Activated naive CD8-positive, alpha-beta T cell treated with anti-CD3 and anti-CD28 coated beads, Interleukin-2, amount 10 ng/mL, durations not matched to agents 7 days and 5 days (primary cell): ENCODE results near the gene TRAFD1. TPM values are rescaled to one million over a fixed set of nuclear protein-coding genes. Genes with fewer than 3 reads are reported as not detected.

ENCODE experiments used
- ATAC-seq: fragments of 150-1000 bp; cut with Tn5 transposase; one replicate; pipeline ENCODE4 v1.10.0; 2021; ENCODE audit warnings: low read depth, moderate library complexity
- POLR2A ChIA-PET: fragments of 350-600 bp; sonication (Branson Sonifier 250); formaldehyde crosslinking; loops from one replicate; lab custom pipeline; 2021; ENCODE audit warnings: antibody characterized with exemption; lab: Charles Lee
- DNase-seq: peaks from one replicate; pipeline ENCODE4 v3.0.0; 2021
- H3K27ac Mint-ChIP-seq: one replicate; pipeline ENCODE4 v1.8.0; 2022; ENCODE audit warnings: mild to moderate bottlenecking, mixed read lengths
- H3K27me3 Mint-ChIP-seq: one replicate; pipeline ENCODE4 v1.8.0; 2022; ENCODE audit warnings: mild to moderate bottlenecking, moderate library complexity, mixed read lengths
- H3K36me3 Mint-ChIP-seq: one replicate; pipeline ENCODE4 v1.8.0; 2021; ENCODE audit warnings: mild to moderate bottlenecking, mixed read lengths
- H3K4me1 Mint-ChIP-seq: one replicate; pipeline ENCODE4 v1.8.0; 2021; ENCODE audit warnings: mixed read lengths
- H3K4me3 Mint-ChIP-seq: one replicate; pipeline ENCODE4 v1.8.0; 2022; ENCODE audit warnings: mild to moderate bottlenecking, moderate library complexity, mixed read lengths
- H3K9me3 Mint-ChIP-seq: one replicate; pipeline ENCODE4 v1.8.0; 2021; ENCODE audit warnings: mixed read lengths
- total RNA-seq, 2 experiments: library from RNA; stranded (reverse); gene quantifications; one replicate each; pipeline ENCODE4 v1.2.3, GENCODE V29; 2021

Gene TRAFD1
- total RNA-seq, 2 experiments from 2014 or later = 69.7 to 70.3 TPM

- ATAC-seq = no peak
These were observed 2.3 kb upstream of the TRAFD1 start for GRCh38 chr12:112122823-112123690.

DNA sequence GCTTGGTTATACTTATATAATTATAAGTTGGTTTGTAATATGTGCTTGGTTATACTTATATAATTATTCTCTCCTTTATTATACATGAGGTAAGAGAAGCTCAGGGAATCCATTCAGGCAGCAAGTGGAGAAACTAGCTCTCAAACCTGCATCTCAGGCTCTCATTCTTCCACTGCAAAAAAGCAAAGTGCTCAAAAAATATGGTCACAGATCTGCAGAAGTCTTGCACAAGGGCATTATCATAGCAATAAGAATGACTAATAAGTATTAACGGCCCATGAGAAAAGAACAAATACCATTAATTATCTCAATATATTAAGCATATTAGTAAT lies 476 bp upstream of the TRAFD1 start:
- Mint-ChIP-seq H3K36me3 (peaks cover 7% of the 10 kb centered on the region), H3K9me3 (no peaks in the 10 kb centered on the region), H3K4me1 (peaks cover 35% of the 10 kb centered on the region), H3K4me3 (peak overlapping the region; percentile 87), H3K27ac (no peak overlapping the region), H3K27me3 (peaks cover 4% of the 10 kb centered on the region)
- ATAC-seq (no peak), DNase-seq (no peak)
- POLR2A ChIA-PET = interaction anchor here (0.6 to 8.8 kb wide), 13 partner anchors 10 to 813 kb away, joined by 3 to 146 read pairs (median 5); partner anchors contain the start of genes ERP29, NAA25, OAS3 and TMEM116

More at GRCh38 chr12:112122823-112123690, 2.3 kb upstream of the TRAFD1 start:
- H3K36me3 Mint-ChIP-seq = peaks cover 5% of the 10 kb centered on the region
- POLR2A ChIA-PET = interaction anchor here (2.8 kb wide), 1 partner anchor 14 kb away, joined by 15 read pairs; the partner anchor contains the start of gene NAA25
- no peaks in the 10 kb centered on the region for H3K9me3 Mint-ChIP-seq
- H3K27me3 Mint-ChIP-seq = peaks cover 7% of the 10 kb centered on the region
- no peak overlapping the region for H3K4me3 Mint-ChIP-seq
- peaks cover 24% of the 10 kb centered on the region for H3K4me1 Mint-ChIP-seq
- no peak for DNase-seq
- H3K27ac Mint-ChIP-seq = no peak overlapping the region

- POLR2A ChIA-PET = interaction anchor here (0.7 to 8.8 kb wide), 9 partner anchors 11 to 133 kb away, joined by 3 to 146 read pairs (median 5); partner anchors contain the start of genes ERP29, NAA25 and TMEM116
- Mint-ChIP-seq H3K27me3 (peaks cover 4% of the 10 kb centered on the region), H3K4me3 (peak overlapping the region; percentile 87), H3K36me3 (peaks cover 7% of the 10 kb centered on the region), H3K4me1 (peaks cover 38% of the 10 kb centered on the region), H3K9me3 (no peaks in the 10 kb centered on the region), H3K27ac (peak overlapping the region; percentile 84)
- DNase-seq = peak; percentile 38
- ATAC-seq = no peak
These were observed 659 bp downstream of the TRAFD1 start for GRCh38 chr12:112126000-112126438.

DNA sequence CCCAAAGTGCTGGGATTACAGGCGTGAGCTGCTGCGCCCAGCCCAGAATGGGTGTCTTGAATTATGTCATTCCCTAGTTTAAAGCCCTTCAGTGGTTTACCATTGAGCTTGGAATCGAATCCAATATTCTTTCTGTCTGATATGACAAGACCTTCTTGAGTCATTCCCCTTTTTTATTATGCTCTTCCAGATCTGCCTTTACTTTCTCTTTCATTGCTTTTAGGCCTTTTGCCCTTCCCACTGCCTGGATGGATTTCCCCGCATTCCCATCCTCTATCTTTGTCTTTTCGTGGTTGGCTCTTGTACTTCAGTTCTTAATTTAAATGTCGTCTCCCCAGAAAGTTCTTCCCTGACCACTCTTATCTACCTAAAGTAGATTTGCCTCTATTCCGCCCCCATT lies 1.6 kb downstream of the TRAFD1 start:
- ATAC-seq (no peak), DNase-seq (no peak)
- peak overlapping the region; percentile 84 for H3K27ac Mint-ChIP-seq
- peaks cover 11% of the 10 kb centered on the region for H3K36me3 Mint-ChIP-seq
- POLR2A ChIA-PET = interaction anchor here (1.2 to 8.8 kb wide), 5 partner anchors 12 to 134 kb away, joined by 3 to 146 read pairs (median 23); partner anchors contain the start of genes ERP29, NAA25 and TMEM116
- peaks cover 45% of the 10 kb centered on the region for H3K4me1 Mint-ChIP-seq
- no peaks in the 10 kb centered on the region for H3K9me3 Mint-ChIP-seq
- H3K27me3 Mint-ChIP-seq = peaks cover 2% of the 10 kb centered on the region
- peak overlapping the region; percentile 87 for H3K4me3 Mint-ChIP-seq

DNA sequence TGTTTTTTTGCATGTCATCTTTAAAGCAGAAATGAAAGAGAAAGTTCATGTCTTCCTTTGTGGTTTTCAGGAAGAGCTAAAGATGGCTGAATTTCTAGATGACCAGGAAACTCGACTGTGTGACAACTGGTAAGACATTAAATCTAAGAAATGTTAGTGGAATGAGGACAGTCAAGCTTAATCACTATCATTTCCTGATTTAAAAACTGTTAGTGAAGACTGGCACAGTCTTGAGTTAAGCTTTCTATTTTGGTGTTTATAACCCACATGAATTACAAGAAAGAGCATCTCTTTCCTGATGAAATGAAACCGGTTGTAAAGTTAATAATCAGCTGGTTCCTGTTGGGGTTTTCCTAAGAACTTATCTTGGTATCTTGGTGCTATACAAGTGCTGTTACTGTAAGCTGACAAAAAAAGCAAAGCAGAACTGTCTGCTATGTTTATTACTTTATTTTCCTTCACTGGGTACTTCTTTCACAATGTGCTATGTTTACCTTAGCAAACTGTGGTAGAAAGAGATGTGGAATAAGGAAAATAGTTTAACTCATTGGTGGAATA lies 5.2 kb downstream of the TRAFD1 start:
- POLR2A ChIA-PET = interaction anchor here (0.6 to 8.8 kb wide), 5 partner anchors 22 to 117 kb away, joined by 3 to 146 read pairs (median 5); partner anchors contain the start of genes ERP29, NAA25 and TMEM116
- peak overlapping the region; percentile 87 for H3K27ac Mint-ChIP-seq
- peaks cover 50% of the 10 kb centered on the region for H3K4me1 Mint-ChIP-seq
- H3K36me3 Mint-ChIP-seq = peaks cover 19% of the 10 kb centered on the region
- no peak for DNase-seq
- no peaks in the 10 kb centered on the region for H3K9me3 Mint-ChIP-seq
- peak overlapping the region; percentile 80 for H3K4me3 Mint-ChIP-seq
- ATAC-seq = peak; percentile 58
- H3K27me3 Mint-ChIP-seq = no peaks in the 10 kb centered on the region

- no peak for DNase-seq
- H3K27me3 Mint-ChIP-seq = no peaks in the 10 kb centered on the region
- peaks cover 45% of the 10 kb centered on the region for H3K4me1 Mint-ChIP-seq
- ATAC-seq = no peak
- peaks cover 19% of the 10 kb centered on the region for H3K36me3 Mint-ChIP-seq
- no peaks in the 10 kb centered on the region for H3K9me3 Mint-ChIP-seq
- no peak overlapping the region for H3K27ac Mint-ChIP-seq
- H3K4me3 Mint-ChIP-seq = peak overlapping the region; percentile 80
- POLR2A ChIA-PET = interaction anchor here (0.8 to 8.8 kb wide), 4 partner anchors 23 to 846 kb away, joined by 3 to 146 read pairs (median 7); partner anchors contain the start of genes ERP29, NAA25, OAS2 and TMEM116
These were observed 6.3 kb downstream of the TRAFD1 start for GRCh38 chr12:112131686-112132085.

DNA sequence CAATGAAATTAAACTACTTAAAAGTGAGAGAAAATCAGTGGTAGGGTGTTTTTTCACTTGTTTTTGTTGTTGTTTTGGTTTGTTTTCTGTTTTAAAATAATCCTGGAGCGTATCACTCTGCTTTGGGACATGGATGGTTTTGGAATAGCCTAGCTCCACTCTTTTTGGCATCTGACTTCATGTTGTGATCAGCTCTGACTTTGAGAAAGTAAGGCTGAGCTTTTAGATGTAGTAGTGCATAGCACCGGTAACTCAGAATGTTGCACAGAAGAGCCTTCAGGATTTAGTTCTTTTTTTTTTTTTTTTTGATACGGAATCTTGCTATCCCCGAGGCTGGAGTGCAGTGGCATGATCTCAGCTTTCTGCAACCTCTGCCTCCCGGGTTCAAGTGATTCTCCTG lies 8.1 kb downstream of the TRAFD1 start:
- no peak overlapping the region for H3K27ac Mint-ChIP-seq
- DNase-seq = no peak
- no peak for ATAC-seq
- no peak overlapping the region for H3K4me3 Mint-ChIP-seq
- POLR2A ChIA-PET = interaction anchor here (0.7 to 8.8 kb wide), 3 partner anchors 11 to 120 kb away, joined by 7 to 146 read pairs (median 8); partner anchors contain the start of genes ERP29 and NAA25
- peaks cover 31% of the 10 kb centered on the region for H3K4me1 Mint-ChIP-seq
- no peaks in the 10 kb centered on the region for H3K27me3 Mint-ChIP-seq
- H3K36me3 Mint-ChIP-seq = peaks cover 12% of the 10 kb centered on the region
- no peaks in the 10 kb centered on the region for H3K9me3 Mint-ChIP-seq

DNA sequence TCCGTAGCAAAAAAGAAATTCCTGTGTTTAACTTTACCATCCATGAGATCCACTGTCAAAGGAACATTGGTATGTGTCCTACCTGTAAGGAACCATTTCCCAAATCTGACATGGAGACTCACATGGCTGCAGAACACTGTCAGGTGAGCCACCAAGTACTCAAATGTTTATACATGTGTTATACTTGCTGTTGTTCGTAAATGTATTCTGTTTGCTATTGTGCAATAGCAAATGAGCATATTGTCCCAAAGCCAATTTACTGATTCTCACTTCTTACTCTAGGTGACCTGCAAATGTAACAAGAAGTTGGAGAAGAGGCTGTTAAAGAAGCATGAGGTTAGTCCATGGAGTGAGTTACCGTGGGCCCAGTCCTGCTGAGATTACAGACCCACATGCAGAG lies 9.4 kb downstream of the TRAFD1 start:
- ATAC-seq (no peak), DNase-seq (no peak)
- Mint-ChIP-seq H3K4me3 (no peak overlapping the region), H3K9me3 (no peaks in the 10 kb centered on the region), H3K36me3 (peaks cover 15% of the 10 kb centered on the region), H3K4me1 (peaks cover 22% of the 10 kb centered on the region), H3K27me3 (no peaks in the 10 kb centered on the region), H3K27ac (no peak overlapping the region)
- POLR2A ChIA-PET = interaction anchor here (0.6 kb wide), 1 partner anchor 101 kb away, joined by 3 read pairs; no protein-coding TSS in a partner anchor

- Mint-ChIP-seq H3K4me3 (no peak overlapping the region), H3K27me3 (no peaks in the 10 kb centered on the region), H3K36me3 (peaks cover 29% of the 10 kb centered on the region), H3K9me3 (no peaks in the 10 kb centered on the region), H3K4me1 (peaks cover 3% of the 10 kb centered on the region), H3K27ac (peak overlapping the region; percentile 2)
- ATAC-seq (no peak), DNase-seq (no peak)
- POLR2A ChIA-PET = no interaction called here
These were observed 15.4 kb downstream of the TRAFD1 start for GRCh38 chr12:112140728-112141127.

DNA sequence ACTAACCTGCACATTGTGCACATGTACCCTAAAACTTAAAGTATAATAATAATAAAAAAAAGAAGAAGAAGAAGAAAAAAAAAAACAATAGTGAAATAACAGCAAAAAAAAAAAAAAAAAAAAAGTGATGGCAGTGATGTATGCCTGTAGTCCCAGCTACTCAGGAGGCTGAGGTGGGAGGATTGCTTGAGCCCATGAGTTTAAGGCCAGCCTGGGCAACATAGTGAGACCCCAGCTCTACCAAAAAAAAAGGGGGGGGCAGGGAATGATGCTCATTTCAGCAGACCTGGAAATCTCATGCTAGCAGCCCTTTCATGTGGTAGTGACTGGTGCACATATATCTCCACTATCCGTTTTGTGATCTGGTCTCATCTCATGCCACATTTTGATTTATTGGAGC lies 20.8 kb downstream of the TRAFD1 start:
- ATAC-seq (no peak), DNase-seq (no peak)
- Mint-ChIP-seq H3K9me3 (no peaks in the 10 kb centered on the region), H3K27ac (no peak overlapping the region), H3K4me3 (no peak overlapping the region), H3K36me3 (peaks cover 39% of the 10 kb centered on the region), H3K27me3 (no peaks in the 10 kb centered on the region), H3K4me1 (peaks cover 3% of the 10 kb centered on the region)
- POLR2A ChIA-PET = interaction anchor here (0.7 kb wide), 1 partner anchor 102 kb away, joined by 5 read pairs; no protein-coding TSS in a partner anchor

- Mint-ChIP-seq H3K9me3 (no peaks in the 10 kb centered on the region), H3K4me1 (peaks cover 3% of the 10 kb centered on the region), H3K36me3 (peaks cover 48% of the 10 kb centered on the region), H3K27me3 (no peaks in the 10 kb centered on the region), H3K27ac (no peak overlapping the region), H3K4me3 (no peak overlapping the region)
- POLR2A ChIA-PET = no interaction called here
- ATAC-seq (no peak), DNase-seq (no peak)
These were observed 22.7 kb downstream of the TRAFD1 start for GRCh38 chr12:112148031-112148513.

GRCh38 chr12:112149596-112149995 lies 24.2 kb downstream of the TRAFD1 start:
- Mint-ChIP-seq H3K4me3 (no peak overlapping the region), H3K27me3 (no peaks in the 10 kb centered on the region), H3K4me1 (peaks cover 3% of the 10 kb centered on the region), H3K36me3 (peaks cover 50% of the 10 kb centered on the region), H3K27ac (no peak overlapping the region), H3K9me3 (no peaks in the 10 kb centered on the region)
- DNase-seq (no peak), ATAC-seq (no peak)
- POLR2A ChIA-PET = interaction anchor here (1.1 kb wide), 1 partner anchor 10 kb away, joined by 3 read pairs; no protein-coding TSS in a partner anchor
